Endothelial cell (in vitro differentiated cells): ENCODE data around the gene STAT1. TPM values are rescaled to one million over a fixed set of nuclear protein-coding genes. Genes with fewer than 3 reads are reported as not detected.

ENCODE experiments used
- DNase-seq: peaks from one replicate; pipeline ENCODE4 v3.0.0; 2021; ENCODE audit warnings: low spot score
- H3K27ac Mint-ChIP-seq: one replicate; pipeline ENCODE4 v1.8.0; 2021; ENCODE audit warnings: mixed read lengths, inconsistent platforms; ENCODE audit not compliant: unreplicated experiment
- H3K27me3 Mint-ChIP-seq: one replicate; pipeline ENCODE4 v1.8.0; 2021; ENCODE audit warnings: mild to moderate bottlenecking, moderate library complexity, mixed read lengths, inconsistent platforms; ENCODE audit not compliant: unreplicated experiment
- H3K36me3 Mint-ChIP-seq: one replicate; pipeline ENCODE4 v1.8.0; 2021; ENCODE audit warnings: mild to moderate bottlenecking, low read depth, mixed read lengths, inconsistent platforms; ENCODE audit not compliant: unreplicated experiment
- H3K4me1 Mint-ChIP-seq: one replicate; pipeline ENCODE4 v1.8.0; 2021; ENCODE audit warnings: mild to moderate bottlenecking, mixed read lengths, inconsistent platforms; ENCODE audit not compliant: unreplicated experiment
- H3K4me3 Mint-ChIP-seq: one replicate; pipeline ENCODE4 v1.8.0; 2021; ENCODE audit warnings: mild to moderate bottlenecking, mixed read lengths, inconsistent platforms; ENCODE audit not compliant: unreplicated experiment
- H3K9me3 Mint-ChIP-seq: one replicate; pipeline ENCODE4 v1.8.0; 2021; ENCODE audit warnings: mixed read lengths, inconsistent platforms; ENCODE audit not compliant: unreplicated experiment
- total RNA-seq: library from RNA; stranded (reverse); fragmentation: NEBNext Ultra II Directional; extraction: Animal tissue kit (Norgen Biotek cat#: 25700); gene quantifications from one replicate; pipeline ENCODE4 v1.2.1, GENCODE V29; 2021; ENCODE audit not compliant: unreplicated experiment
- TF ChIP-seq, protein P1 (sequence below): fragments of 200-600 bp; sonication (generic); IDR thresholded peaks from one replicate; pipeline ENCODE4 v1.5.0; 2021; ENCODE audit warnings: antibody characterized with exemption; ENCODE audit not compliant: unreplicated experiment

STAT1 gene
- total RNA-seq, 1 donor from 2014 or later = 30.1 TPM

DNA sequence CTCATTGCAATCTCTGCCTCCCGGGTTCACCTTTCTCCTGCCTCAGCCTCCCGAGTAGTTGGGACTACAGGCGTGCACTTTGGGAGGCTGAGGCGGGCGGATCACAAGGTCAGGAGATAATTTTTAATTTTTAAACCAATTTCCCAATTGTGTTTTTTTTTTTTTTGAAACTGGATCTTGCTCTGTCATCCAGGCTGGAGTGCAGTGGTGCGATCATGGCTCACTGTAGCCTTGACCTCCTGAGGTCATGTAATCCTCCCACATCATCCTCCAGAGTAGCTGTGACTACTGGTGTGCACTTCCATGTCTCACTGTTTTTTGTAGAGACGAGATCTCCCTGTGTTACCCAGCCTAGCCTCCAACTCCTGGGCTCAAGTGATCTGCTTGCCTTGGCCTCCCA lies 84.1 kb downstream of the STAT1 start:
- Mint-ChIP-seq H3K27ac (peak overlapping the region; percentile 36), H3K9me3 (no peaks in the 10 kb centered on the region), H3K4me3 (peak overlapping the region; percentile 51), H3K4me1 (no peaks in the 10 kb centered on the region), H3K36me3 (peaks cover 8% of the 10 kb centered on the region), H3K27me3 (peaks cover 2% of the 10 kb centered on the region)
- TF ChIP-seq, protein P1, sequence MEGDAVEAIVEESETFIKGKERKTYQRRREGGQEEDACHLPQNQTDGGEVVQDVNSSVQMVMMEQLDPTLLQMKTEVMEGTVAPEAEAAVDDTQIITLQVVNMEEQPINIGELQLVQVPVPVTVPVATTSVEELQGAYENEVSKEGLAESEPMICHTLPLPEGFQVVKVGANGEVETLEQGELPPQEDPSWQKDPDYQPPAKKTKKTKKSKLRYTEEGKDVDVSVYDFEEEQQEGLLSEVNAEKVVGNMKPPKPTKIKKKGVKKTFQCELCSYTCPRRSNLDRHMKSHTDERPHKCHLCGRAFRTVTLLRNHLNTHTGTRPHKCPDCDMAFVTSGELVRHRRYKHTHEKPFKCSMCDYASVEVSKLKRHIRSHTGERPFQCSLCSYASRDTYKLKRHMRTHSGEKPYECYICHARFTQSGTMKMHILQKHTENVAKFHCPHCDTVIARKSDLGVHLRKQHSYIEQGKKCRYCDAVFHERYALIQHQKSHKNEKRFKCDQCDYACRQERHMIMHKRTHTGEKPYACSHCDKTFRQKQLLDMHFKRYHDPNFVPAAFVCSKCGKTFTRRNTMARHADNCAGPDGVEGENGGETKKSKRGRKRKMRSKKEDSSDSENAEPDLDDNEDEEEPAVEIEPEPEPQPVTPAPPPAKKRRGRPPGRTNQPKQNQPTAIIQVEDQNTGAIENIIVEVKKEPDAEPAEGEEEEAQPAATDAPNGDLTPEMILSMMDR = no peak
- DNase-seq = no peak

DNA sequence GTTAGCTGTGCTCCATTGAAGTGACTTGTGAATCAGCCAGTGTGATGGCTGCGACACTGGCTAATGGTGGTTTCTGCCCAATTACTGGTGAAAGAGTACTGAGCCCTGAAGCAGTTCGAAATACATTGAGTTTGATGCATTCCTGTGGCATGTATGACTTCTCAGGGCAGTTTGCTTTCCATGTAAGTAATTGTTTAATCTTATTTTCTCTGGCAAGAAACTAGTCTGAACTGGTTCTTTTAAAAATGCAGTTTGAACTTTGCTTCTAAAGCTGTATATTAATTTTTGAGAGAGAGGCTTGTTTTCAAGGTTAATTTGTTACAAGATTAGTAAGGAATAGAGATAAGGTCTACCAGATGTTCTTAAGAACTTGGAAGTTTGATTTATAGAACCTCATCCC lies 86.7 kb downstream of the STAT1 start:
- H3K4me3 Mint-ChIP-seq = no peak overlapping the region
- TF ChIP-seq, protein P1 = no peak
- H3K36me3 Mint-ChIP-seq = peaks cover 22% of the 10 kb centered on the region
- peak overlapping the region; percentile 48 for H3K27ac Mint-ChIP-seq
- no peaks in the 10 kb centered on the region for H3K9me3 Mint-ChIP-seq
- DNase-seq = no peak
- H3K4me1 Mint-ChIP-seq = no peaks in the 10 kb centered on the region
- peaks cover 1% of the 10 kb centered on the region for H3K27me3 Mint-ChIP-seq

DNA sequence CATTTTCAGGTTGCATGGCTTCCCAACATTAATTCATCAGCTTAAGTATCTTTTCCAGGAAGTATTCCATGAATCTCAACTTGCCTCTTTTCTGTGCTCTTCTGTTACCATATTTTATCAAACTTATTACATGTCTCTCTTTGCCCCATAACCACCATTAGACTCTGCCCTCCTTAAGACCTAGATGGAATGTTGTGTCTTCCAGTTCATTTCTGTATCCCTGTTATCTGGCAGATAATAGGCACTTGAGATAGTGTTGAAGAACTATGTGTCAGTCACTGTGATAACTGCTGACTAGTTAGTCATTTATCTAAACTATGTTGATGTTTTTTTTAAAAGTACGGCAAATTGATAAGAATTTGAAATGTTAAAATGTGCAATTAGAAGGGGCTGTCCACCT lies 91.6 kb downstream of the STAT1 start:
- Mint-ChIP-seq H3K4me3 (no peak overlapping the region), H3K27me3 (peaks cover 5% of the 10 kb centered on the region), H3K4me1 (no peaks in the 10 kb centered on the region), H3K36me3 (peaks cover 21% of the 10 kb centered on the region), H3K9me3 (no peaks in the 10 kb centered on the region), H3K27ac (no peak overlapping the region)
- no peak for DNase-seq
- TF ChIP-seq, protein P1 = no peak

DNA sequence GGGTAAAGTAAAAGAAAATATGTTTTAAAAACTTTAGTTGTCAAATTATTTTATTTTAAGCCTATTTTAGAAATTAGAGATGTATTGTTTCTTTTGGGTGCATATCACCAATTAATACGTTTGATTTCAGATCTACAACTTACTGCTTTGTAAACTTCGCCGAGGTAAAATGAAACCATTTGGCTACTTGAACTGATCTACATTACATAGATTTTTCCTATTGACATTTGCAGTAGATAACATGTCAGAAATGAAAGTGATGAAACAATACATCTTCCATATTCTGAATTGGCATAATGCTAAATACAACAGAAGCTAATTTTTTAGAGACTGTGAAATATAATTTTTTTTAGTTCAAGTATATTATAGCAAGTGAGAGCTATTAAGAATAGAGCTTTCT lies 93.9 kb downstream of the STAT1 start:
- Mint-ChIP-seq H3K36me3 (peaks cover 32% of the 10 kb centered on the region), H3K4me1 (no peaks in the 10 kb centered on the region), H3K27ac (no peak overlapping the region), H3K27me3 (peaks cover 5% of the 10 kb centered on the region), H3K9me3 (no peaks in the 10 kb centered on the region), H3K4me3 (no peak overlapping the region)
- no peak for DNase-seq
- TF ChIP-seq, protein P1 = no peak

Other genes with a start within 250 kb of the STAT1 start
- 130 TPM for gene GLS, start 133.3 kb downstream of the STAT1 start, total RNA-seq
- gene STAT4, start 136.8 kb upstream of the STAT1 start, total RNA-seq = 1.1 TPM
- 81.0 TPM for gene MYO1B, start 231.2 kb upstream of the STAT1 start, total RNA-seq